ENCODE measurements around the gene CRISPLD2.

DNA sequence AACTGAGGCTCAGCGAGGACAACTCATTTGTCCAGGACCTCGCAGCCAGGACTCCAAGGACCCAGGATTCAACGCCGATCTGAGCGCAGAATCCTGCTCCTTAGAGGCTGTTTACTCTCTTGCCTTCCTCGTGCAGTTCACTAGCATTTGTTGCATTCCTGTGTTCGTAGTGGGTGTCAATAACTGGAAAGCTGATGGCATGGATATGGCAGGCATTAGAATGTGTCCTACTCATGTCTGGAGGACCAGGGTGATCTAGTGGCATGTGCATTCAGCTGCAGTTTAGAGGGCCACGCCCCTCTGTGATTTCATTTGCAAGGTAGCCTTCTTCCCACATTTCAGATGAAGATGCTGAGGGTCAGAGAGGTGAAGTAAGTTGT, 510 bp downstream of the CRISPLD2 start:
- no peak for TF ChIP-seq PRDM15 (CRISPR knock-in tag; IDR thresholded peaks at IDR 0.05)
- TF ChIP-seq HMGXB4 (CRISPR knock-in tag; IDR thresholded peaks at IDR 0.05) = no peak
- TF ChIP-seq MXD4 (CRISPR knock-in tag; IDR thresholded peaks at IDR 0.05; ENCODE audit: borderline replicate concordance) = no peak

All from WTC11 (cell line).